COR-L47 (cell line): ENCODE results near the gene TRAF3IP3.

Source experiments
- DNase-seq: peaks from one replicate; lab custom pipeline; 2025; lab: John Stamatoyannopoulos, UW

TRAF3IP3 gene

DNA sequence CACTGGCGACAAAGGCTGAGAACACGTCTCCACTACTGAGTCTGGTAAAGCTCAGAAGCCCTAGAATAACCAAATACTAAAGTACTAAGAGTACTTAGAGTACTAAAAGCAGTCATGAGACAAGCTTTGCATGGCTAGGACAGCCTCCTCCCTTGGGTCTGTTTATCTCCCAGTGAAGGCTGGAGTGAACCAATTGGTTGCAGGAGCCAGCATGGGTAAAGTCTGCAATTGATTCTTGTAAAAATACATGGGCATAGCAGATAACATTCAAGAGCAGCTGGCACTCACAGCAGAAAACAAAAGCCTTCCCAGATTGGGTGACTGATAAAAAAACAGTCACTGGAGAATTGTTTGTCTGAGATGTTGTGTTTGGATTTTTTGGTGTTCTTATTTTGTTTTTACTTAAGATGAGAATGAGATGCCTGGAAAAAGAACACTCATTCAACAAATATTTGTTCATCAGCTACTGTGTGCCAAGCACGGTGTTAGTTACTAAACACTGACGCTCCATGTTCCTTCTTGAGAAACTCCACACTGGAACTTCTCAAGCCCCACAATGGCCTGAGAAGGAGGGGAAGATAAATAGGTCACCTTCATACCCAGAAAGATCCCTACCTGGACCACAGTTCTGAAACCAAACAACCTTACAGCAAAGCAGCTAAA, 46.4 kb downstream of the TRAF3IP3 start:
- no peak for DNase-seq

- DNase-seq, result no peak
Measured at GRCh38 chr1:209802780-209803152, 46.9 kb downstream of the TRAF3IP3 start.

- DNase-seq, result no peak
Measured at GRCh38 chr1:209803568-209803967, 47.7 kb downstream of the TRAF3IP3 start.

DNA sequence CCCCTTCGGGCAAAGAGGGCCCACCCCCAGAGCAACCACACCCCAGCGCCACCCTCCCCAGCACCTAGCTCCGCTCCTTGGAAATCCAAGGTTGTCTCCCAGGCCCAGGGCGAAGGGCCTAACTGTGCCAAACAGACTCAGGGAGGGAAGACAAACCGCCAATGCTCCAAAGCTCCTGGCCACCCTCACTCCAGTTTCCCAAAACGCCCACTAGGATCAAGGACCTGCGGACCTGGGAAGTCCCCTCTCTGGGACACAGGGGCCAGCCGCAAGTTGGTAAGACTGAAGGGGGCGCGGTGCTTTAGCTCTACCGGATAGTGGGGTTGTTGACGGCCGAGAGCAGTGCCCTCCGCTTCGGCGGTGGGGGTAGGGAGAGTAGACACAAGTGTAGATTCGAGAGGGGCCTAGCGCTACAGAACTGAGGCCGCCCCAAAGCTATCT, 49.5 kb downstream of the TRAF3IP3 start:
- no peak for DNase-seq

GRCh38 chr1:209805875-209806760, 50.3 kb downstream of the TRAF3IP3 start, which contains the start of gene IRF6:
Gene IRF6 (minus strand): TSS chr1:209806142. CDS start chr1:209801413, 4,729 bp downstream.
- no peak for DNase-seq

DNA sequence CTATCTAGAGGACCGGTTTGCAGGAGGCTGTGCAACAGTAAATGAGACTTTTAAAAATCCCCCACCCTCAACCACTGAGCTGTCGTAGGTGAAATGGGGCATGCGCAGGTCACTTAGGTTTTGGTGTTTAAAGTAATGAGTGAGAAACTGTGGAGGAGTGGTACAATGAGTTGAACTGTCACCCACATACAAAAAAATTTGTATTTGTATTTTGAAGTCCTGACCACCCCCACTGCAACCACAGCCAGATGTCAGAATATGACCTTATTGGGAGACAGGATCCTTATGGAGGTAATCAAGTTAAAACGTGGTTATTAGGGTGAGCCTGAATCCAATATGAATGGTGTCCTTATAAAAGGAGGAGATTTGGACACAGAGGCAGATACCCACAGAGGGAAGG, 51.7 kb downstream of the TRAF3IP3 start:
- DNase-seq, result no peak

- DNase-seq, result peak; percentile 66
Measured at GRCh38 chr1:209808059-209808581, 52.3 kb downstream of the TRAF3IP3 start.

- DNase-seq, result no peak
Measured at GRCh38 chr1:209809611-209810010, 53.8 kb downstream of the TRAF3IP3 start.

GRCh38 chr1:209810783-209811182, 54.9 kb downstream of the TRAF3IP3 start:
- no peak for DNase-seq

- no peak for DNase-seq
Measured at GRCh38 chr1:209813902-209814301, 58.0 kb downstream of the TRAF3IP3 start.

GRCh38 chr1:209815490-209815889, 59.6 kb downstream of the TRAF3IP3 start:
- no peak for DNase-seq

- no peak for DNase-seq
Measured at GRCh38 chr1:209815931-209816341, 60.1 kb downstream of the TRAF3IP3 start.

GRCh38 chr1:209816923-209817322, 61.1 kb downstream of the TRAF3IP3 start:
- DNase-seq, result no peak

- no peak for DNase-seq
Measured at GRCh38 chr1:209817691-209818090, 61.8 kb downstream of the TRAF3IP3 start.

- DNase-seq, result no peak
Measured at GRCh38 chr1:209819058-209819457, 63.2 kb downstream of the TRAF3IP3 start.

GRCh38 chr1:209820986-209821385, 65.1 kb downstream of the TRAF3IP3 start:
- no peak for DNase-seq

DNA sequence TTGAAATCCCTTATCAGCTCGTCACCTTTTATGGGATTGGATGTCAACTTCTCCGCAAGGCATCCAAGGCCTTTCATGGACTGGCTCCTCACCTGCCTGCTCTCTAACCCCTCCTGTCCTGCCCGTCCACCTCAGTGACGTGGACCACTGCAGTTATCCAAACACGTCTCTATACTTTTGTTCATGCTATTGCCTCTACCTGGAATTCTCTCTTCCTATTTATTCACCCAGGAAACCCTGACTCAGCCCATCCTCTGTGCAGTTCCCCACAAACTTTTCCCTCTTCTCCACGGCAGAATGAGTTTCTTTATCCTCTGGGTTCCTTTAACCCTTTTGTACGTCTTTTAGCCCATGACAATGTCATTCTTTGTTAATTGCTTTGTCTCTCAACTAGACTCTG, 66.9 kb downstream of the TRAF3IP3 start:
- DNase-seq, result no peak

DNA sequence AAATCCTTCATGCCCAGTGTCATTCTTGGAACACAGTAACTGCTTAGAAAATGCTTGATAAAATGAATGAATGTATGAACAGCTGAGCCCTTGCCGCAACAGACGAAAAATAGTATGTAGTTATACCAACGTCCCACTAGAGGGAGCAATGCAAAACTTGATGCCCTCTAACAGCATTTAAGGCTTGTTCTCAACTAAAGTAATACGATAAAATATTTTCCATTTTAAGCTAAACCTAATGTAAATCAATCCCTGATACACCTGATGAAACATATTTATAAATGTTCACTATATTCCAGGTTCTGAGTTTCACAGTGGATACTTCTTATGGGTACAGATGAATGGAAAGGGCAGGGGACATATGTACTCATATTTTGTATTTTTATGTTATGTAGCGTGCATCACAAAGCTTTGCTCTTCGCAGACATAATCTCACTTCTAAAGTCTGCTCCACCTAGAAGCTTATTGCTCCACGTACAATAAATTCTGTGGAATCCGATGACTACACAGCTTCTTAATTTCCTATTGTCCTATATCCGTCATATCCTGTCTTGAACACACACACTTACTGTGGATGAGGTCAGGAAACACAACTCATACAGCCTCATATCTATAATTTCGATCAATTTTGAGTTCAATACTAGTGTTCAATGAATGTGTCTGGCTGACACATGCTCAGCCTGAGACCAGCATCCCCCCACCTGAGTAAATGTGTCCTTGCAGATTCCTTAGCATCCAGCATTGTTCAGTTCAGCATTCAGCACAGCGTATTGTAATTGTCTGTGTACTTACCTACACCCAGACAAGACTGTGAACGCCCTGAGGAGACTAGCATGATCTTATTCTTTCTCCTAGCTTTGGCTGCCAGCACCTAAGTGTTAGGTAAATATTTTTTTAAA, 67.5 kb downstream of the TRAF3IP3 start:
- no peak for DNase-seq

DNA sequence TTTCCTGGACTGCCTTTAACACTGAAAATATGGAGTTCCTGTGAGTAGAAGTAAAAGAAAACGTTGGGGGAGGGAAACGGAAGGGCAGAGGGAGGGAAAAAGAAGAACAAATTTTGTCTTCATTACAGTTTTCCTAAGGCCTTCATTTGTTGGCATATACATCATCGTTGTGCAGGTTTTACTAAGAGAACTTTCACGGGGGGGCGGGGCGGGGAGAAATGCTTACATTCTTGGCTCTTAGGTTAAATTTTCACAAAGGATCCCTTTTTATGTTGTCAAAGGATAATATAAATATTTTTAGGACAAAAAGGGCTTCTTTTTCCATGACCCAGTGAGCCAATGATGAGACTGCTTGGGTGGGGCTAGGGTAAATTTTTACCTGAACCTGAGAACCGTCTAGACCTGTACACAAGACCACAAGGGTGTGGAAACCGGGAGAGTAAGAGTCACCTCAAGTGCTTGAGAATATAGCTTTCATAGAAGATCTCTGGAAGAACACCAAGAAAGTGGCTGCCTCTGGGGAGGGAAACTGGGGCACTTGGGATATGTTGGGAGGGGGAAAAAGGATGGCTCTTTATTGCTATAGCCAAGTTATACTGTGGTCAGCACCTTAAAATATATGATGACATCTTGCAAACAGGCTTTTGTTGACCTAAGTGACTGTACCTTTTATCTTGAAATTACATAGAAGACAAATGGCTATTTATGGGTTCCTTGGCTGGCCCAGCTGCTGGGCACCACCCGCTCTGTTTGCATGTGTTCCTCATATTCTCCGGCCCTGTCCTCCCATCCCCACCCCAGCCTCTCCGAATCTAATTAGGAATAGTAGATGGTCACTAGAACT, 70.0 kb downstream of the TRAF3IP3 start:
- no peak for DNase-seq

- peak; percentile 97 for DNase-seq
Measured at GRCh38 chr1:209827384-209828262, 71.8 kb downstream of the TRAF3IP3 start, which contains the start of gene UTP25. Gene UTP25 (plus strand): TSS chr1:209827972. CDS start chr1:209828064, 92 bp downstream.
